ENCODE results near the gene C9orf85.
"Not testable (repeated sequence)": the region's sequence is repeated elsewhere in the genome, so short reads cannot be mapped to it uniquely, and the experiment has no call there.

DNA sequence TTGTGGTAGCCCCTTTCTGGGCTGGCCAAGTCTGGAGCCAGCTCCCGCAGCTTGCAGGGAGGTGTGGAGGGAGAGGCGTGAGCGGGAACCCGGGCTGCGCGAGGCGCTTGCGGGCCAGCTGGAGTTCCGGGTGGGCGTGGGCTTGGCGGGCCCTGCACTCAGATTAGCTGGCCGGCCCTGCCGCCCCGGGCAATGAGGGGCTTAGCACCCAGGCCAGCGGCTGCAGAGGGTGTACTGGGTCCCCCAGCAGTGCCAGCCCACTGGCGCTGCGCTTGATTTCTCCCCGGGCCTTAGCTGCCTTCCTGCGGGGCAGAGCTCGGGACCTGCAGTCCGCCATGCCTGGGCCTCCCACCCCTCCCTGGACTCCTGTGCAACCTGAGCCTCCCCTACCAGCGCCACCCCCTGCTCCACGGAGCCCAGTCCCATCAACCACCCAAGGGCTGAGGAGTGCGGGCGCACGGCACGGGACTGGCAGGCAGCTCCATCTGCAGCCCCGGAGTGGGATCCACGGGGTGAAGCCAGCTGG is 52.1 kb downstream of the C9orf85 start:
- not testable (repeated sequence) for TF ChIP-seq CTCF, EZH2phosphoT487, EZH2 (IDR thresholded peaks at IDR 0.05)
